Measurements from ENCODE around the gene NCS1. TPM values are rescaled to one million over a fixed set of nuclear protein-coding genes. Genes with fewer than 3 reads are reported as not detected.

The NCS1 gene
- total RNA-seq, 1 experiment from 2014 or later: not detected

GRCh38 chr9:130142641-130143040 lies 29.6 kb upstream of the NCS1 start:
- Histone ChIP-seq H3K36me3 (ENCODE audit: insufficient read depth, low read length) (no peaks in the 10 kb centered on the region), H3K4me3 (ENCODE audit: low read length) (no peak overlapping the region), H3K4me2 (ENCODE audit: low read depth, low read length, poor library complexity, severe bottlenecking) (no peak overlapping the region), H3K9me2 (replicated peaks; ENCODE audit: insufficient read depth, low read length) (no peaks in the 10 kb centered on the region), H3K27ac (ENCODE audit: low read length) (no peak overlapping the region), H3K79me2 (ENCODE audit: low read length) (no peaks in the 10 kb centered on the region), H3K9me3 (ENCODE audit: low read length) (no peaks in the 10 kb centered on the region), H3K27me3 (ENCODE audit: low read length) (no peaks in the 10 kb centered on the region), H4K20me1 (ENCODE audit: insufficient read depth, low read depth, low read length) (no peaks in the 10 kb centered on the region), H2AFZ (ENCODE audit: low read length) (no peak overlapping the region), H3K4me1 (ENCODE audit: low read length) (no peaks in the 10 kb centered on the region), H3K9ac (ENCODE audit: low read length) (no peak overlapping the region)
- DNase-seq: no peak

GRCh38 chr9:130143279-130143893 lies 28.8 kb upstream of the NCS1 start:
- H3K9ac ChIP-seq (ENCODE audit: low read length): no peak overlapping the region
- H3K4me1 ChIP-seq (ENCODE audit: low read length): no peaks in the 10 kb centered on the region
- H3K9me2 ChIP-seq (replicated peaks; ENCODE audit: insufficient read depth, low read length): no peaks in the 10 kb centered on the region
- H2AFZ ChIP-seq (ENCODE audit: low read length): no peak overlapping the region
- H3K4me3 ChIP-seq (ENCODE audit: low read length): no peak overlapping the region
- H4K20me1 ChIP-seq (ENCODE audit: insufficient read depth, low read depth, low read length): no peaks in the 10 kb centered on the region
- H3K27me3 ChIP-seq (ENCODE audit: low read length): no peaks in the 10 kb centered on the region
- no peaks in the 10 kb centered on the region for H3K36me3 ChIP-seq (ENCODE audit: insufficient read depth, low read length)
- no peak for DNase-seq
- H3K4me2 ChIP-seq (ENCODE audit: low read depth, low read length, poor library complexity, severe bottlenecking): no peak overlapping the region
- H3K9me3 ChIP-seq (ENCODE audit: low read length): no peaks in the 10 kb centered on the region
- H3K27ac ChIP-seq (ENCODE audit: low read length): no peak overlapping the region
- no peaks in the 10 kb centered on the region for H3K79me2 ChIP-seq (ENCODE audit: low read length)

GRCh38 chr9:130143958-130144366 lies 28.2 kb upstream of the NCS1 start:
- H3K36me3 ChIP-seq (ENCODE audit: insufficient read depth, low read length): no peaks in the 10 kb centered on the region
- no peak for DNase-seq
- H3K27me3 ChIP-seq (ENCODE audit: low read length): no peaks in the 10 kb centered on the region
- H3K79me2 ChIP-seq (ENCODE audit: low read length): no peaks in the 10 kb centered on the region
- no peak overlapping the region for H3K4me3 ChIP-seq (ENCODE audit: low read length)
- H2AFZ ChIP-seq (ENCODE audit: low read length): no peak overlapping the region
- no peak overlapping the region for H3K4me2 ChIP-seq (ENCODE audit: low read depth, low read length, poor library complexity, severe bottlenecking)
- H3K9ac ChIP-seq (ENCODE audit: low read length): no peak overlapping the region
- no peaks in the 10 kb centered on the region for H3K4me1 ChIP-seq (ENCODE audit: low read length)
- no peak overlapping the region for H3K27ac ChIP-seq (ENCODE audit: low read length)
- no peaks in the 10 kb centered on the region for H4K20me1 ChIP-seq (ENCODE audit: insufficient read depth, low read depth, low read length)
- H3K9me3 ChIP-seq (ENCODE audit: low read length): no peaks in the 10 kb centered on the region
- no peaks in the 10 kb centered on the region for H3K9me2 ChIP-seq (replicated peaks; ENCODE audit: insufficient read depth, low read length)

GRCh38 chr9:130144703-130145102 lies 27.5 kb upstream of the NCS1 start:
- Histone ChIP-seq H3K79me2 (ENCODE audit: low read length) (no peaks in the 10 kb centered on the region), H3K27ac (ENCODE audit: low read length) (no peak overlapping the region), H3K9me2 (replicated peaks; ENCODE audit: insufficient read depth, low read length) (no peaks in the 10 kb centered on the region), H2AFZ (ENCODE audit: low read length) (no peak overlapping the region), H4K20me1 (ENCODE audit: insufficient read depth, low read depth, low read length) (no peaks in the 10 kb centered on the region), H3K27me3 (ENCODE audit: low read length) (no peaks in the 10 kb centered on the region), H3K4me3 (ENCODE audit: low read length) (no peak overlapping the region), H3K4me1 (ENCODE audit: low read length) (no peaks in the 10 kb centered on the region), H3K9me3 (ENCODE audit: low read length) (no peaks in the 10 kb centered on the region), H3K4me2 (ENCODE audit: low read depth, low read length, poor library complexity, severe bottlenecking) (no peak overlapping the region), H3K9ac (ENCODE audit: low read length) (no peak overlapping the region), H3K36me3 (ENCODE audit: insufficient read depth, low read length) (no peaks in the 10 kb centered on the region)
- no peak for DNase-seq

- H4K20me1 ChIP-seq (ENCODE audit: insufficient read depth, low read depth, low read length): no peaks in the 10 kb centered on the region
- H3K4me3 ChIP-seq (ENCODE audit: low read length): no peak overlapping the region
- no peak for DNase-seq
- H3K9me3 ChIP-seq (ENCODE audit: low read length): no peaks in the 10 kb centered on the region
- no peaks in the 10 kb centered on the region for H3K36me3 ChIP-seq (ENCODE audit: insufficient read depth, low read length)
- H3K27me3 ChIP-seq (ENCODE audit: low read length): no peaks in the 10 kb centered on the region
- H3K4me2 ChIP-seq (ENCODE audit: low read depth, low read length, poor library complexity, severe bottlenecking): no peak overlapping the region
- no peak overlapping the region for H3K27ac ChIP-seq (ENCODE audit: low read length)
- H3K9ac ChIP-seq (ENCODE audit: low read length): no peak overlapping the region
- no peaks in the 10 kb centered on the region for H3K4me1 ChIP-seq (ENCODE audit: low read length)
- H2AFZ ChIP-seq (ENCODE audit: low read length): no peak overlapping the region
- no peaks in the 10 kb centered on the region for H3K79me2 ChIP-seq (ENCODE audit: low read length)
- H3K9me2 ChIP-seq (replicated peaks; ENCODE audit: insufficient read depth, low read length): no peaks in the 10 kb centered on the region
Observed at GRCh38 chr9:130145658-130146057, 26.5 kb upstream of the NCS1 start.

- H3K27me3 ChIP-seq (ENCODE audit: low read length): no peaks in the 10 kb centered on the region
Observed at GRCh38 chr9:130147198-130147597, 25.0 kb upstream of the NCS1 start.

GRCh38 chr9:130147910-130148309 lies 24.3 kb upstream of the NCS1 start:
- Histone ChIP-seq H2AFZ (ENCODE audit: low read length) (no peak overlapping the region), H3K9ac (ENCODE audit: low read length) (no peak overlapping the region), H3K27ac (ENCODE audit: low read length) (no peak overlapping the region), H3K27me3 (ENCODE audit: low read length) (no peaks in the 10 kb centered on the region), H3K9me3 (ENCODE audit: low read length) (no peaks in the 10 kb centered on the region), H3K4me2 (ENCODE audit: low read depth, low read length, poor library complexity, severe bottlenecking) (no peak overlapping the region), H3K36me3 (ENCODE audit: insufficient read depth, low read length) (no peaks in the 10 kb centered on the region), H3K4me1 (ENCODE audit: low read length) (no peaks in the 10 kb centered on the region), H3K79me2 (ENCODE audit: low read length) (no peaks in the 10 kb centered on the region), H3K4me3 (ENCODE audit: low read length) (no peak overlapping the region), H4K20me1 (ENCODE audit: insufficient read depth, low read depth, low read length) (no peaks in the 10 kb centered on the region), H3K9me2 (replicated peaks; ENCODE audit: insufficient read depth, low read length) (no peaks in the 10 kb centered on the region)
- DNase-seq: no peak

More at GRCh38 chr9:130147198-130147597, 25.0 kb upstream of the NCS1 start:
- no peak overlapping the region for H3K4me3 ChIP-seq (ENCODE audit: low read length)
- DNase-seq: no peak
- H2AFZ ChIP-seq (ENCODE audit: low read length): no peak overlapping the region
- H3K4me1 ChIP-seq (ENCODE audit: low read length): no peaks in the 10 kb centered on the region
- no peak overlapping the region for H3K27ac ChIP-seq (ENCODE audit: low read length)
- no peak overlapping the region for H3K4me2 ChIP-seq (ENCODE audit: low read depth, low read length, poor library complexity, severe bottlenecking)
- no peaks in the 10 kb centered on the region for H3K9me2 ChIP-seq (replicated peaks; ENCODE audit: insufficient read depth, low read length)
- no peaks in the 10 kb centered on the region for H3K9me3 ChIP-seq (ENCODE audit: low read length)
- no peaks in the 10 kb centered on the region for H4K20me1 ChIP-seq (ENCODE audit: insufficient read depth, low read depth, low read length)
- no peaks in the 10 kb centered on the region for H3K36me3 ChIP-seq (ENCODE audit: insufficient read depth, low read length)
- no peak overlapping the region for H3K9ac ChIP-seq (ENCODE audit: low read length)
- no peaks in the 10 kb centered on the region for H3K79me2 ChIP-seq (ENCODE audit: low read length)

GRCh38 chr9:130149031-130149430 lies 23.2 kb upstream of the NCS1 start:
- Histone ChIP-seq H4K20me1 (ENCODE audit: insufficient read depth, low read depth, low read length) (no peaks in the 10 kb centered on the region), H3K9me2 (replicated peaks; ENCODE audit: insufficient read depth, low read length) (no peaks in the 10 kb centered on the region), H3K9ac (ENCODE audit: low read length) (no peak overlapping the region), H3K4me1 (ENCODE audit: low read length) (no peaks in the 10 kb centered on the region), H3K27me3 (ENCODE audit: low read length) (no peaks in the 10 kb centered on the region), H3K4me3 (ENCODE audit: low read length) (no peak overlapping the region), H3K9me3 (ENCODE audit: low read length) (no peaks in the 10 kb centered on the region), H3K79me2 (ENCODE audit: low read length) (no peaks in the 10 kb centered on the region), H3K36me3 (ENCODE audit: insufficient read depth, low read length) (no peaks in the 10 kb centered on the region), H3K27ac (ENCODE audit: low read length) (no peak overlapping the region), H3K4me2 (ENCODE audit: low read depth, low read length, poor library complexity, severe bottlenecking) (no peak overlapping the region), H2AFZ (ENCODE audit: low read length) (no peak overlapping the region)
- no peak for DNase-seq

Data from Karpas-422 (cell line).